OCI-LY7 (cell line): ENCODE measurements around the gene CACNA1I.

Experiments used
- CTCF ChIP-seq: fragments of 200-600 bp; sonication (generic); conservative IDR thresholded peaks from 2 replicates; pipeline ENCODE4 v1.5.1; 2014; ENCODE audit warnings: mild to moderate bottlenecking, antibody characterized with exemption, low read length, moderate library complexity, mixed read lengths
- EZH2phosphoT487 ChIP-seq: fragments of 200-600 bp; sonication (generic); IDR thresholded peaks from 2 replicates; pipeline ENCODE4 v1.6.1; 2018; ENCODE audit warnings: low read depth, borderline replicate concordance, mild to moderate bottlenecking, mixed run types, antibody characterized with exemption, low read length, moderate library complexity, mixed read lengths

- TF ChIP-seq CTCF (peak; percentile 77), EZH2phosphoT487 (no peak)
Measured at GRCh38 chr22:39559456-39560105, 11.0 kb upstream of the CACNA1I start.
